GM12875 (cell line): Measurements from ENCODE around the gene KMT2D.
A peak's percentile ranks its signal among the peaks of the same experiment; 100 is the strongest.
"Not testable (repeated sequence)": the region's sequence is repeated elsewhere in the genome, so short reads cannot be mapped to it uniquely, and the experiment has no call there.

Source experiments
- H3K4me3 ChIP-seq: one replicate; pipeline ENCODE4 v1.5.1; 2011; ENCODE audit warnings: low read depth, low read length, control low read depth
- CTCF ChIP-seq: IDR thresholded peaks from 2 replicates; pipeline ENCODE4 v1.5.1; 2011; ENCODE audit warnings: low read depth, mild to moderate bottlenecking, control low read depth, inconsistent platforms, low read length, moderate library complexity, borderline replicate concordance; ENCODE audit not compliant: insufficient read depth

Gene KMT2D

DNA sequence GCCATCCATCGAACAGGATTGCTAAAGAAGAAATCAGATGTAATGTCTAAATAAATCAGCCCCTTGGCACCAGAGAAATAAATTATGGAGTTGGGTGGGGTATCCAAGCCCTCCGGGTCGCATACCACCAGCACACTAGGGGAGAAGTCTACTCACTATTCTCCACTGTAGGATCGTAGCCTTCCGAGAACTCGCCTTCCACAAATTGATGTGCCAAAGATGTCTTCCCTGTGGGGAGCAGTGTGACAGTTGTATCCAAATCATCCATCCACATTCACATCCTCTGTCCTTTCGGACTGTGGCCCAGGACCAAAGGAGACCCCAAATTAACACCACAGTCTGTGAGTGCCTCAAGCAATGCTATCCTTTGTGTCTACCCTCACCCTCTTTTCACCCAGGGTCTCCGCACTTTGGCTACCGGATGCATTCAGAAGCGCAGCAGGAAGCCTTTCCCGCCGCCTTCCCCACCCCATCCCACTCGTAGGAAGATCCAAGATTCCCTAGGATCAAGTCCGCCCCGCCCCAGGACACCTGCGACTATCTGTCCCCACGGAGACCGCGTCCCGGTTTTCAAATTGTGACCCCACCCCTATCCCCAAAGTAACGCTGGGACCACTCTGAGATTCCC lies 8.4 kb upstream of the KMT2D start:
- no peak for TF ChIP-seq CTCF

DNA sequence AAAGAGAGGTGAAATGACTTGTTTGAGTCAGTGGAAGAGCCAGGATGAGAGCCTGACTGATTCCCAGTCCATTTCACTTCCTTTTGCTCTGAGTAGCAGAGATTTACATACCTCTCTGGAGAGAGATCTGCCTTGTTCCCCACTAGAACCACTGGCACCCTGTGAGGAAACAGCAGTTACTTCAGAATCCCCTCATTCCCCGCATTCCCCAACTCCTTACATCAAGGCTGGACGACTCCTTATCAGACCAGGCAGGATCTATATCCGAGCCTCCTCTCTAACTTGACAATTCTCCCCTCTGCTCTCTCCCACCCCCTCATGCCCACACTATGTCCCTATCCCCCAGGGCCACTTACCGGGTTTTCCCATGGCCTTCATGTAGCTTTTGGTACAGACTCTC lies 5.5 kb upstream of the KMT2D start:
- H3K4me3 ChIP-seq: no peak overlapping the region
- no peak for TF ChIP-seq CTCF

More for the DNA sequence above, 8.4 kb upstream of the KMT2D start:
- H3K4me3 ChIP-seq: peak overlapping the region; percentile 78

DNA sequence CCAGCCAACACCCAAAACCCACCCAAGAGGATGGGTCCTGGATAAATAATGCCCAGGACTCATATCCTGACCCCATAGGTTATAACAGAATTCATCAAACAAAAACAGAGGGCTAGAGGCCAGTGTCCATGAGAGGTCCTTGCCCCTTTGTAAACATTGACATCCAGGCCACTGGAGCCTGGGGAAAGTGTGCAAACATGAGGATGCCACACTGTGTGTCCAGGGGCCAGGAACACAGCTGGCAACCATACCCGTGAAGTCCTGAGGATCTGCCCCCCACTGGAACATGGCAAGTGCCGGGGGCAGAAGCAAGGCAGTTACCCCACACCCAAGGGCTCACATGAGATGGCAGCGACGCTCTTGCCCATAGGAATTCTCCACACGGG lies 4.2 kb upstream of the KMT2D start:
- H3K4me3 ChIP-seq: no peak overlapping the region
- no peak for TF ChIP-seq CTCF

GRCh38 chr12:49061916-49062315 lies 1.3 kb upstream of the KMT2D start:
- not testable (repeated sequence) for H3K4me3 ChIP-seq

- H3K4me3 ChIP-seq: peak overlapping the region; percentile 80
- TF ChIP-seq CTCF: no peak
These were observed 610 bp upstream of the KMT2D start for GRCh38 chr12:49061157-49061650.

DNA sequence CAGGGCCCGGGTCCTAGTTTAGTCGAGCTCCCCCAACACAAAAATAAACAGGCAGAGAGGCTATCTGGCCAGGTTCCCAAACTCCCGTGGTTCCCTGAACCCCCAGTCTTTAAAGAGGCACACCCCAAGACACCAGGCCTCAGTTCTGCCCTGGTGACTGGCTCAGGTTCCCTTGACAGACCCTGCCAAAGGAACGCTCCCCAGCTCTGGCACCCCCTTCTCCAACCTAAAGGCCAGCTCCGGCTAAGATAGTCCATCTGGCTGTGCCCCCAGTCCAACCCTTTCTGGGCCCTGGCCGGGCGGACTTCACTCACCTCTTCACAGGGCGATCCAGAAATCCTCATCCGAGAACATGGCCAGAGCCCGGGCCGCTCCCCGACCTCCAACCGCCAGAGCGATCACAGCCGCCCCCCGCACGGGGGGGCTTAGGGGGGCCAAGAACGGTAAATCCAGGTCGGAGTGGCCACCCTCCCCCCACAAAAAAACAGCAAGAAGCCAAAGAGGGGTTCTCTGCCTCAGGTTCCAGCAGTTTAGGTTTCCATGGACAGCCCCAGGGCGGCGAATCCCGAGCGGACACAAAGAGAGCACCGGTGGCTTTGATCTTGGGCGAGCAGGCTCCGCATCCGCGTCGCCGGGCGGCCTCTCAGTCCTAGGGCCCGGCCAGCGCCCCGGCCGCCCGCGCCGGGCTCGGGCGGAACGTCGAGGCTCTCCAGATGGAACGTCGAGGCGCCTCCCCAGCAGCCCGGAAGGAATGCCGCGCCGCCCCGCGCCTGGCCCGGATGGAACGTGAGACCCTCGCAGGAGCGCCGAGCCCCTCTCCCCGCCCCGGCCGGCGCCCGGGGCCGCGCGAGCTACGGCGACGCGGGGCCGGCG lies 1.1 kb downstream of the KMT2D start:
- H3K4me3 ChIP-seq: peak overlapping the region; percentile 80
- no peak for TF ChIP-seq CTCF

DNA sequence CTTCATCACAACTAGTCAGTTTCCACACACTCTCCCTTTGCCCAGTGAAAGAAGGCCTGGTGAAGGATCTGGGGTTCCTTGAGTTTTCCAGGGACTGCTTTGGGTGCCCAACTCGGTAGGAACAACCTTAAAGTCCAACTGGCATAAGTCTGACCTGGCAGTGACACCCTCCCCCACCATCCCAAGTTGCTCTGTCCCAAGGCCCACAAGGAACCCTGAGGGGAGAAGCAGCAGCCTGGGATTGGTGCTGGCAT lies 1.6 kb downstream of the KMT2D start:
- no peak for TF ChIP-seq CTCF
- H3K4me3 ChIP-seq: peak overlapping the region; percentile 80
